A673 (cell line): Measurements from ENCODE around the gene SRPK3.

Source experiments
- EZH2 ChIP-seq: fragments of 200-600 bp; sonication (generic); IDR thresholded peaks from 2 replicates; pipeline ENCODE4 v1.6.1; 2017; ENCODE audit warnings: borderline replicate concordance, low read depth, mild to moderate bottlenecking, mixed read lengths, antibody characterized with exemption, low read length; ENCODE audit not compliant: poor library complexity, severe bottlenecking
- TF ChIP-seq, protein P1 (sequence below): fragments of 300-800, 200-600 bp; sonication (generic); conservative IDR thresholded peaks from 2 replicates; pipeline ENCODE4 v1.5.1; 2017; ENCODE audit warnings: low read depth, mild to moderate bottlenecking, antibody characterized with exemption, low read length, moderate library complexity, mixed read lengths

DNA sequence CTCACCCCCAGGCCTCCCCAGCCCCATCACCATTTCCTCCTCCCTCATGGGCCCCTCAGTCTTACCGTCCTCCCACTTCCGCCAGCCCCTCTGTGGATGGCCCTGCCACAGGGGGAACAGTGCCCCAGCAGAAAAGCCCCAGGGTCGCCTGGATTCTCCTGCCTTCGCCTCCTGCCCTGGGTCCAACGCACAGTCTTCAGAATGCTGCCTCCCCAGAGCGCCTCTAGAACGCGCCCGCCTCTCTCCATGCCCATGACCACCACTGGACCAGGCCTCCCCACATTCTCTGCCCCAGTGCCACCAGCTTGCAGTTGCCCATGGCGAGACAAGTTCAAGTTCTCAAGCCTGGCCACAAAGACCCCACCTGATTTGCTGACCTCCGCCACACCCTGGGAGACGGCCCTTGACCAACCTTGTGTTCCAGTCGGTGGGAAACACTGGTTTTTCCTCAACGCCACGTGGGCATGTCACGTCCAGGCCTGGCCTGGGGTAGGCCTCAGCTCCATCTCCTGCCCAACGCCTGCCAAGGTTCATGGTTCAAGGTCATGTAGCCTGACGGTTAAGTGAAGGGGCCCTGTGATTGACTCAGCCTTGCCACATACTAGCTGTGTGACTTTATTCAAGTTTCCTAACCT lies 17.4 kb upstream of the SRPK3 start:
- TF ChIP-seq, protein P1, sequence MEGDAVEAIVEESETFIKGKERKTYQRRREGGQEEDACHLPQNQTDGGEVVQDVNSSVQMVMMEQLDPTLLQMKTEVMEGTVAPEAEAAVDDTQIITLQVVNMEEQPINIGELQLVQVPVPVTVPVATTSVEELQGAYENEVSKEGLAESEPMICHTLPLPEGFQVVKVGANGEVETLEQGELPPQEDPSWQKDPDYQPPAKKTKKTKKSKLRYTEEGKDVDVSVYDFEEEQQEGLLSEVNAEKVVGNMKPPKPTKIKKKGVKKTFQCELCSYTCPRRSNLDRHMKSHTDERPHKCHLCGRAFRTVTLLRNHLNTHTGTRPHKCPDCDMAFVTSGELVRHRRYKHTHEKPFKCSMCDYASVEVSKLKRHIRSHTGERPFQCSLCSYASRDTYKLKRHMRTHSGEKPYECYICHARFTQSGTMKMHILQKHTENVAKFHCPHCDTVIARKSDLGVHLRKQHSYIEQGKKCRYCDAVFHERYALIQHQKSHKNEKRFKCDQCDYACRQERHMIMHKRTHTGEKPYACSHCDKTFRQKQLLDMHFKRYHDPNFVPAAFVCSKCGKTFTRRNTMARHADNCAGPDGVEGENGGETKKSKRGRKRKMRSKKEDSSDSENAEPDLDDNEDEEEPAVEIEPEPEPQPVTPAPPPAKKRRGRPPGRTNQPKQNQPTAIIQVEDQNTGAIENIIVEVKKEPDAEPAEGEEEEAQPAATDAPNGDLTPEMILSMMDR: no peak
- TF ChIP-seq EZH2: no peak
